GM12878 (cell line): Measurements from ENCODE around the gene LDHA. TPM values are rescaled to one million over a fixed set of nuclear protein-coding genes. Genes with fewer than 3 reads are reported as not detected.

Experiments used
- ATAC-seq: fragments of 200-7000 bp; cut with Tn5 transposase; 3 replicates; pipeline ENCODE4 v1.9.1; 2020; ENCODE audit warnings: mild to moderate bottlenecking, moderate library complexity
- BruUV-seq: library from RNA; stranded (reverse); fragments of 400-500 nt; replicated peaks from 2 replicates; lab custom pipeline; 2021; lab: Mats Ljungman, UMichigan
- CTCF ChIA-PET: fragments of 300-600 bp; sonication (Branson Sonifier 250); formaldehyde crosslinking; extraction: SDS; loops from one replicate; lab custom pipeline; 2021; ENCODE audit warnings: inconsistent platforms; lab: Yijun Ruan, JAX
- POLR2A ChIA-PET: fragments of 350-600 bp; formaldehyde crosslinking; extraction: SDS; loops from one replicate; lab custom pipeline; 2021; ENCODE audit warnings: inconsistent platforms; lab: Charles Lee
- RAD21 ChIA-PET: fragments of 300-600 bp; sonication (Branson Sonifier 250); formaldehyde crosslinking; loops from one replicate; lab custom pipeline; 2023; ENCODE audit warnings: antibody characterized with exemption; ENCODE audit not compliant: unreplicated experiment; lab: Charles Lee
- SMC1A ChIA-PET: fragments of 300-600 bp; sonication (Branson Sonifier 250); formaldehyde crosslinking; loops from one replicate; lab custom pipeline; 2023; ENCODE audit not compliant: unreplicated experiment, uncharacterized antibody; lab: Charles Lee
- DNase-seq: peaks from one replicate; pipeline ENCODE4 v3.0.0-alpha.2; 2011; ENCODE audit warnings: low read depth, low spot score
- FAIRE-seq: peaks from 3 replicates; lab custom pipeline; 2011; peaks lifted over from hg19 to GRCh38; lab: Jason Lieb, UNC
- H2AFZ ChIP-seq: 2 replicates; pipeline ENCODE4 v1.6.0; 2011; ENCODE audit warnings: low read depth, low read length, control low read depth; ENCODE audit not compliant: control insufficient read depth
- H3K27ac ChIP-seq: 2 replicates; pipeline ENCODE4 v1.5.1; 2011; ENCODE audit warnings: control low read depth; ENCODE audit not compliant: control insufficient read depth, insufficient read depth
- H3K27me3 ChIP-seq, 2 experiments: replicated peaks in 1 of 2; 2 replicates each; pipeline versions ENCODE4 v1.6.0 to v1.6.1; 2011; ENCODE audit warnings: low read length in 1 of 2; ENCODE audit not compliant: control insufficient read depth in 2 of 2, insufficient read depth in 2 of 2
- H3K36me3 ChIP-seq, 2 experiments: 2 replicates each; pipeline ENCODE4 v1.5.1; 2011; ENCODE audit warnings: low read length in 1 of 2; ENCODE audit not compliant: control insufficient read depth in 2 of 2, insufficient read depth in 2 of 2
- H3K4me1 ChIP-seq: 2 replicates; pipeline ENCODE4 v1.6.1; 2011; ENCODE audit warnings: mild to moderate bottlenecking, low read length, moderate library complexity, mixed read lengths; ENCODE audit not compliant: control insufficient read depth, insufficient read depth
- H3K4me2 ChIP-seq: 2 replicates; pipeline ENCODE4 v1.6.0; 2011; ENCODE audit warnings: control low read depth; ENCODE audit not compliant: control insufficient read depth, insufficient read depth
- H3K4me3 ChIP-seq: fragments of 200-600 bp; sonication (generic); 2 replicates; pipeline ENCODE4 v1.5.1; 2016
- H3K79me2 ChIP-seq: 2 replicates; pipeline ENCODE4 v1.6.0; 2011; ENCODE audit warnings: low read length; ENCODE audit not compliant: control insufficient read depth, insufficient read depth
- H3K9ac ChIP-seq: 2 replicates; pipeline ENCODE4 v1.8.0; 2011; ENCODE audit warnings: low read length, control low read depth, mixed read lengths; ENCODE audit not compliant: control insufficient read depth, insufficient read depth
- H3K9me3 ChIP-seq: replicated peaks from 3 replicates; pipeline ENCODE4 v1.5.1; 2011; ENCODE audit warnings: mild to moderate bottlenecking, low read length; ENCODE audit not compliant: control insufficient read depth, insufficient read depth
- H4K20me1 ChIP-seq: 2 replicates; pipeline ENCODE4 v1.6.0; 2011; ENCODE audit not compliant: control insufficient read depth, insufficient read depth
- EGR1 ChIP-seq, 2 experiments: IDR thresholded peaks; 1 replicate in 1 of 2; 2 replicates in 1 of 2; pipeline ENCODE4 v1.6.1; 2011 to 2012; ENCODE audit warnings: low read depth in 2 of 2, low read length in 2 of 2, borderline replicate concordance in 1 of 2, mild to moderate bottlenecking in 1 of 2, moderate library complexity in 1 of 2
- MEF2B ChIP-seq: fragments of 450-650 bp; IDR thresholded peaks from 2 replicates; pipeline ENCODE4 v1.6.1; 2018; ENCODE audit warnings: mild to moderate bottlenecking, moderate library complexity; ENCODE audit not compliant: partially characterized antibody, poor library complexity, severe bottlenecking
- MYB ChIP-seq: fragments of 150-350 bp; IDR thresholded peaks from 2 replicates; pipeline ENCODE4 v1.6.1; 2014; ENCODE audit warnings: mild to moderate bottlenecking, low read depth, low read length, borderline replicate concordance
- NFXL1 ChIP-seq: fragments of 450-650 bp; IDR thresholded peaks from 2 replicates; pipeline ENCODE4 v1.6.1; 2017; ENCODE audit warnings: antibody characterized with exemption, mild to moderate bottlenecking, borderline replicate concordance
- PKNOX1 ChIP-seq: fragments of 450-650 bp; IDR thresholded peaks from 2 replicates; pipeline ENCODE4 v1.6.1; 2016; ENCODE audit warnings: mild to moderate bottlenecking
- POLR2AphosphoS2 ChIP-seq: IDR thresholded peaks from 2 replicates; pipeline ENCODE4 v1.6.1; 2011; ENCODE audit warnings: low read depth, mild to moderate bottlenecking, low read length, improper control_type of control experiment, moderate library complexity
- RB1 ChIP-seq: fragments of 450-650 bp; formaldehyde crosslinking; IDR thresholded peaks from 2 replicates; pipeline ENCODE4 v1.6.1; 2017; ENCODE audit warnings: mild to moderate bottlenecking, borderline replicate concordance
- RBBP5 ChIP-seq: fragments of 200-600 bp; sonication (generic); conservative IDR thresholded peaks from 2 replicates; pipeline ENCODE4 v1.6.1; 2016
- SMAD5 ChIP-seq: IDR thresholded peaks from 2 replicates; pipeline ENCODE4 v1.6.1; 2016; ENCODE audit warnings: antibody characterized with exemption, low read depth
- SMARCA5 ChIP-seq: fragments of 450-650 bp; IDR thresholded peaks from 2 replicates; pipeline ENCODE4 v1.6.1; 2017; ENCODE audit warnings: mild to moderate bottlenecking
- SPI1 ChIP-seq: IDR thresholded peaks from 2 replicates; pipeline ENCODE4 v1.6.1; 2011; ENCODE audit warnings: low read depth, mild to moderate bottlenecking, low read length, moderate library complexity, borderline replicate concordance; ENCODE audit not compliant: insufficient read depth
- TARDBP ChIP-seq: IDR thresholded peaks from 2 replicates; pipeline ENCODE4 v1.6.1; 2016; ENCODE audit warnings: borderline replicate concordance
- ZNF622 ChIP-seq: fragments of 450-650 bp; IDR thresholded peaks from 2 replicates; pipeline ENCODE4 v1.6.1; 2017; ENCODE audit warnings: mild to moderate bottlenecking, inconsistent platforms
- WGBS: methylation state at CpG from one replicate; pipeline ENCODE4 v1.1.6; 2016; ENCODE audit warnings: low lambda C conversion rate; ENCODE audit not compliant: insufficient replicate concordance, insufficient coverage; ENCODE audit errors: missing lambda C conversion rate; 5-methylcytosine and 5-hydroxymethylcytosine counted together
- in situ Hi-C: fragments of 300-500 bp; cut with MboI; formaldehyde crosslinking; loops from 9 replicates; pipeline ENCODE4 v1.14.3; 2018; ENCODE audit warnings: mixed read lengths
- intact Hi-C: fragments of 100-400 bp; cut with micrococcal nuclease; formaldehyde crosslinking; loops from one replicate; pipeline ENCODE4 v1.14.2; 2022; ENCODE audit not compliant: unreplicated experiment
- polyA plus RNA-seq, 11 experiments: library from polyadenylated mRNA; depleted of rRNA in 4 of 11; unstranded in 6 of 11; stranded (reverse) in 5 of 11; fragments of >200 nt; fragmentation: Nextera tagmentation in 4 of 11; fragmentation: Illumina TruSeq in 1 of 11; extraction: Ambion mirVana in 4 of 11; extraction: Trizol in 1 of 11; gene quantifications; 1 replicate in 1 of 11; 2 replicates in 10 of 11; pipeline versions ENCODE4 v1.2.1 to v1.2.3, GENCODE V29; 2011 to 2016; ENCODE audit warnings: inconsistent platforms in 2 of 11, missing spikeins in 2 of 11, low read depth in 1 of 11
- total RNA-seq, 4 experiments: library from RNA; depleted of rRNA in 3 of 4; stranded (reverse); fragments of >200 nt in 3 of 4; fragmentation: Illumina TruSeq in 1 of 4; extraction: Trizol in 1 of 4; gene quantifications; 2 replicates each; pipeline versions ENCODE4 v1.2.1 to v1.2.3, GENCODE V29; 2013 to 2021
- TF ChIP-seq, protein P1 (sequence below): fragments of 450-650 bp; IDR thresholded peaks from 2 replicates; pipeline ENCODE4 v1.6.1; 2017; ENCODE audit warnings: mild to moderate bottlenecking, moderate library complexity
- TF ChIP-seq, protein P2 (sequence below): IDR thresholded peaks from 2 replicates; pipeline ENCODE4 v1.6.1; 2012; ENCODE audit warnings: mild to moderate bottlenecking, low read depth, low read length

LDHA gene
- total and polyA plus RNA-seq, 10 of the 15 experiments (the other 5 are each of a cell fraction or from before 2014, with no cell fraction given): 773 to 2,300 (median 1,367) TPM

DNA sequence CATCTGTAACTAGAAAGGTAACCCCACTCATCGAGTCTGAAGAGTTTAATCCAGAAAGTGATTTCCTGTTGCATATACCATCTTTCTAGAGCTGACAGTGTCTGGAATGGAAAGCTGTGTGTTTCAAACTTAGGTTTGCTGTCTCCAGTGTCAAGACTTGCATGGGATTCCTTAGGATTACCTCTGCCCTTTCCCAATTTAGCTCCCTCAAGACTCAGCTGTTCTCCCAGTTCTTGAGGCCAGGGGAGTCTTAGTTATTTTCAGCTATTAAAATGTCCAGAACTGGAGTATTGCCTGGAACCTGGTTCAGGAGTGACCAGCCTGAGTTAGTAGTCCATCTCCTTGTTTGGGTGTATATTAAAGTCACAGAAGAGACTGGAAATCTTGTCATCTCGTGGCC, 25.0 kb upstream of the LDHA start (continued):
- TF ChIP-seq, protein P1, sequence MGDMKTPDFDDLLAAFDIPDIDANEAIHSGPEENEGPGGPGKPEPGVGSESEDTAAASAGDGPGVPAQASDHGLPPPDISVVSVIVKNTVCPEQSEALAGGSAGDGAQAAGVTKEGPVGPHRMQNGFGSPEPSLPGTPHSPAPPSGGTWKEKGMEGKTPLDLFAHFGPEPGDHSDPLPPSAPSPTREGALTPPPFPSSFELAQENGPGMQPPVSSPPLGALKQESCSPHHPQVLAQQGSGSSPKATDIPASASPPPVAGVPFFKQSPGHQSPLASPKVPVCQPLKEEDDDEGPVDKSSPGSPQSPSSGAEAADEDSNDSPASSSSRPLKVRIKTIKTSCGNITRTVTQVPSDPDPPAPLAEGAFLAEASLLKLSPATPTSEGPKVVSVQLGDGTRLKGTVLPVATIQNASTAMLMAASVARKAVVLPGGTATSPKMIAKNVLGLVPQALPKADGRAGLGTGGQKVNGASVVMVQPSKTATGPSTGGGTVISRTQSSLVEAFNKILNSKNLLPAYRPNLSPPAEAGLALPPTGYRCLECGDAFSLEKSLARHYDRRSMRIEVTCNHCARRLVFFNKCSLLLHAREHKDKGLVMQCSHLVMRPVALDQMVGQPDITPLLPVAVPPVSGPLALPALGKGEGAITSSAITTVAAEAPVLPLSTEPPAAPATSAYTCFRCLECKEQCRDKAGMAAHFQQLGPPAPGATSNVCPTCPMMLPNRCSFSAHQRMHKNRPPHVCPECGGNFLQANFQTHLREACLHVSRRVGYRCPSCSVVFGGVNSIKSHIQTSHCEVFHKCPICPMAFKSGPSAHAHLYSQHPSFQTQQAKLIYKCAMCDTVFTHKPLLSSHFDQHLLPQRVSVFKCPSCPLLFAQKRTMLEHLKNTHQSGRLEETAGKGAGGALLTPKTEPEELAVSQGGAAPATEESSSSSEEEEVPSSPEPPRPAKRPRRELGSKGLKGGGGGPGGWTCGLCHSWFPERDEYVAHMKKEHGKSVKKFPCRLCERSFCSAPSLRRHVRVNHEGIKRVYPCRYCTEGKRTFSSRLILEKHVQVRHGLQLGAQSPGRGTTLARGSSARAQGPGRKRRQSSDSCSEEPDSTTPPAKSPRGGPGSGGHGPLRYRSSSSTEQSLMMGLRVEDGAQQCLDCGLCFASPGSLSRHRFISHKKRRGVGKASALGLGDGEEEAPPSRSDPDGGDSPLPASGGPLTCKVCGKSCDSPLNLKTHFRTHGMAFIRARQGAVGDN: no peak
- no peak for TF ChIP-seq SMARCA5
- no peak for TF ChIP-seq RBBP5
- no peak for TF ChIP-seq ZNF622
- TF ChIP-seq, all 136 proteins: peak for 0

GRCh38 chr11:18371279-18371678, 23.1 kb upstream of the LDHA start:
- intact Hi-C loops: no loop called here
- ChIA-PET RAD21 (no interaction called here), SMC1A (interaction anchor here (0.6 to 1.5 kb wide), 4 partner anchors 13 to 56 kb away, joined by 3 read pairs; partner anchors contain the start of gene LDHC), CTCF (interaction anchor here (1.1 to 1.3 kb wide), 2 partner anchors 11 to 127 kb away, joined by 5 to 8 read pairs; no protein-coding TSS in a partner anchor), POLR2A (no interaction called here)
- no peak overlapping the region for H3K4me3 ChIP-seq
- WGBS: 98% methylated on average over 2 of the region's 2 CpGs
- no peaks in the 10 kb centered on the region for H3K4me1 ChIP-seq
- ATAC-seq (no peak), FAIRE-seq (no peak), DNase-seq (no peak)
- H3K9me3 ChIP-seq: no peaks in the 10 kb centered on the region
- no peaks in the 10 kb centered on the region; the same call in 1 of the 2 replicates for H4K20me1 ChIP-seq
- H3K79me2 ChIP-seq: no peaks in the 10 kb centered on the region
- no TSS peak for BruUV-seq
- H3K36me3 ChIP-seq: peaks cover 0 to 8% of the 10 kb centered on the region in 2 experiments; a peak in 1 of 4 replicates
- no peak overlapping the region for H3K27ac ChIP-seq
- H3K9ac ChIP-seq: no peak overlapping the region
- no peak overlapping the region for H2AFZ ChIP-seq
- no peaks in the 10 kb centered on the region for H3K27me3 ChIP-seq
- no peak overlapping the region for H3K4me2 ChIP-seq
- in situ Hi-C loops: no loop called here
- no peak for TF ChIP-seq TARDBP
- TF ChIP-seq NFXL1: no peak
- TF ChIP-seq SPI1: no peak
- TF ChIP-seq SMAD5: no peak
- TF ChIP-seq, protein P2, sequence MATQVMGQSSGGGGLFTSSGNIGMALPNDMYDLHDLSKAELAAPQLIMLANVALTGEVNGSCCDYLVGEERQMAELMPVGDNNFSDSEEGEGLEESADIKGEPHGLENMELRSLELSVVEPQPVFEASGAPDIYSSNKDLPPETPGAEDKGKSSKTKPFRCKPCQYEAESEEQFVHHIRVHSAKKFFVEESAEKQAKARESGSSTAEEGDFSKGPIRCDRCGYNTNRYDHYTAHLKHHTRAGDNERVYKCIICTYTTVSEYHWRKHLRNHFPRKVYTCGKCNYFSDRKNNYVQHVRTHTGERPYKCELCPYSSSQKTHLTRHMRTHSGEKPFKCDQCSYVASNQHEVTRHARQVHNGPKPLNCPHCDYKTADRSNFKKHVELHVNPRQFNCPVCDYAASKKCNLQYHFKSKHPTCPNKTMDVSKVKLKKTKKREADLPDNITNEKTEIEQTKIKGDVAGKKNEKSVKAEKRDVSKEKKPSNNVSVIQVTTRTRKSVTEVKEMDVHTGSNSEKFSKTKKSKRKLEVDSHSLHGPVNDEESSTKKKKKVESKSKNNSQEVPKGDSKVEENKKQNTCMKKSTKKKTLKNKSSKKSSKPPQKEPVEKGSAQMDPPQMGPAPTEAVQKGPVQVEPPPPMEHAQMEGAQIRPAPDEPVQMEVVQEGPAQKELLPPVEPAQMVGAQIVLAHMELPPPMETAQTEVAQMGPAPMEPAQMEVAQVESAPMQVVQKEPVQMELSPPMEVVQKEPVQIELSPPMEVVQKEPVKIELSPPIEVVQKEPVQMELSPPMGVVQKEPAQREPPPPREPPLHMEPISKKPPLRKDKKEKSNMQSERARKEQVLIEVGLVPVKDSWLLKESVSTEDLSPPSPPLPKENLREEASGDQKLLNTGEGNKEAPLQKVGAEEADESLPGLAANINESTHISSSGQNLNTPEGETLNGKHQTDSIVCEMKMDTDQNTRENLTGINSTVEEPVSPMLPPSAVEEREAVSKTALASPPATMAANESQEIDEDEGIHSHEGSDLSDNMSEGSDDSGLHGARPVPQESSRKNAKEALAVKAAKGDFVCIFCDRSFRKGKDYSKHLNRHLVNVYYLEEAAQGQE: no peak
- no peak for TF ChIP-seq EGR1 (IDR thresholded peaks at IDR 0.05; ENCODE audit: borderline replicate concordance in 1 of 2, low read depth in 2 of 2, low read length in 2 of 2)
- TF ChIP-seq MEF2B: no peak
- no peak for TF ChIP-seq RBBP5
- TF ChIP-seq PKNOX1: no peak
- no peak for TF ChIP-seq MYB
- TF ChIP-seq POLR2AphosphoS2: no peak
- TF ChIP-seq RB1: no peak
